Hematopoietic multipotent progenitor cell treated with erythropoietin and hydrocortisone succinate and interleukin-3 and kit ligand, for 6 days (in vitro differentiated cells): Measurements from ENCODE around the gene PIK3CG.
A peak's percentile ranks its signal among the peaks of the same experiment; 100 is the strongest.

Experiments
- DNase-seq: peaks from one replicate; pipeline ENCODE4 v3.0.0-alpha.2; 2015

The PIK3CG gene

DNA sequence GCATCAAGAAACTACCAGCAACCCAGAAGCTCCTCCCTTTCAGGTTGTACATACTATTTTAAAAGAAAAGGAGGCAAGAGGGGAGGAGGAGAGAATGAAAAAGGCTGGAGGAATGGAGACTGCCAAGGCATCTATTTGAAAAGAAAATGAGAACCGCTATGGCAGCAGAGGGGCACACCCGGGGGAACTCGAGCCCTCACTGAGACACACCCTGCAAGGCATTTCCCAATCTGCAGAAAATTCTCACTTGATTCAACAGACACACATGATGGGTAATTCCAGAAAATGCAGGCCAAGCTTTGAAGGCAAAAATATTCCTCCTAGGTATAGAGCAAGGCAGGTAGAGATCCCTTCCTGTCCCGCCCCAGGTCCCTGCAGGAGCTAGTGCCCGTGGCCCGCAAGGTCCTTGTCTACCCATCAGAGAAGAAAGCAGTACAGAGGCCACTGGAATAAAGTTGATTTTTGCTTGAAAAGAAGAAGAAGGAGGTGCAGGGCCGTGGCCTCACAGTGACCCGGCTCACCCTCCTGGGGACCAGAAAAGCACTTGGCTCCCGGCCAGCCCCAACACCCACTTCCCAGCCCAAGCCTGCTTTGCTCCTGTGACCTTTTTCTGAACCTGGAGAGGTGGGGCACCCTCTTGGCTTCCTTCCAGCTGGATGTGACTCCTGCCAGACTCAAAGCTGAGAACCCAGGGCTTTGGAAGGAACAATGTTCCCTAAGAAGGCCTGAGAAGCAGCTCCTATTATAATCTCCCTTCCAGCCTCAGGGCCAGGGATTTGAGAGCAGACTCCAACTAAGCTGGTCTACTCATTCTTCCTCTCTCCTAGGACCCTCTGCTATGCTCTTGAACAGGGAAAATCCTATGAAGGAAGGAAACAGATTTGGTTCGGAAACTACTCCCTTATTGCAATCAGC, 6.2 kb upstream of the PIK3CG start:
- DNase-seq = peak; percentile 71

DNA sequence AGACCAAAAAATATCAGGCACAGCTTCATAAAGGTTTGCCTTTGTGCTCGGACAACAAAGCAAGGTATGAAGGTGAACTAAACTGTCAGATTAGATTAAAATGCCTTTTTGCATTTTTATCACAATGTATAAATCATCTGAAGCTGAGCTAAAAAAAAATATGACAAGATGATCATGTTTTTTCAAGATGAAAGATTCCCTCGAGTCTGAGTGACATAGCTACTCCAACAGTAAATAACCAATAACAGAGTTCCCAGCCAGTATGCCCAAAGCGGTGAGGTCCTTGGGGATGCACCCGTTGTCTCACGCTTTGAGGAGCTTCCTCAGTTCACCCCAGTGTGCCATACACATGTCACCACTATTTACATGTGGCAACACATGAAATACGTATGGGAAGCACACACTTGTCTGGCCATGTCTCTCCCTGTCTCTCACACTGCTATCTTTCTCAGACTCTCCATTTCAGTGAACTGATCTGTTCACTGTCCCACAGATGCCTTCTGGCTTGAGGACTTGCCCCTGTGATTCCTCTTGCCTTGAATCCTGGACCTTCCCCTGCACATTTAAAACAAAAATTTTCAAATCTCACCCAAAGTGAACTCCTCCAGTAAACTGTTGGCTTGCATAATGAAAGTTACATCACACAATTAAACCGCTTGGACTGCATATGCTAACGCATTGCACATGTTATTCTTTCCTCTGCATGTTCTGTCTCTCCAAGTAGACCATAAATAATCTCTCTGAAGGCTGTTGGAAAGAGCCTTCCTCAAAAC, 2.6 kb upstream of the PIK3CG start:
- peak; percentile 44 for DNase-seq

DNA sequence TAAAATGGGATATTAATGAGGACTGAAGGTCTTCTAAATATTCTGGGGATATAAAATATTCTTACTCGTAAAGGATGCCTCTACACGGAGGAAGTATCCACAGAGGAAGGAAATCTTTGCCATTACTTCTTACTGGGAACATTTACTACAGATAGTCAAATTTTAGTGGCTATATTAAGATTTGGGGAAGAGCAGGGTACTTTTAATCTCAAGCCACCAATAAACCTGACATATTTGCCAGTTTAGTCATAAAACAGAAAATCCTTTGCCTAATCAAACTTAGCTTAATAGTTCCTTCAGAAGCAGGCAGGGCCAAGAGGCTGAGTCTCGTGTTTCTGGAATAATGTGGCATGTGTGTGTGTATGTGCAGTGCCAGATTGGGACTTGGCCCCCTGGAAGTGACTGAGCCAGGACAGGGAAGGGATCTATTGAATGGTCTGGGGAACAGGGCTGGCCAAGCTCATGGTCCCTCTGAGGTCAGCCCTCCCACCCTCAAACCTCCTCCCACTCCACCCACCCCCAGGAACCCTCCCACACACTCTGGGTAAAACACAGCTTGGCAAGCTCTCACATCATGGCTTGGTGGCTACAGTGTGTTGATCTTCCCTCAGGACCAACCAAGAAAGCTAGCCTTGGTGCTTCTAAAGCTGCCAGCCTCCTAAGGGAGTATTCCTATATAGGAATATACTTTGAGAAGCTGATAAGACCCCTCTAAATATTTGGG, 1.6 kb upstream of the PIK3CG start:
- DNase-seq = no peak

DNA sequence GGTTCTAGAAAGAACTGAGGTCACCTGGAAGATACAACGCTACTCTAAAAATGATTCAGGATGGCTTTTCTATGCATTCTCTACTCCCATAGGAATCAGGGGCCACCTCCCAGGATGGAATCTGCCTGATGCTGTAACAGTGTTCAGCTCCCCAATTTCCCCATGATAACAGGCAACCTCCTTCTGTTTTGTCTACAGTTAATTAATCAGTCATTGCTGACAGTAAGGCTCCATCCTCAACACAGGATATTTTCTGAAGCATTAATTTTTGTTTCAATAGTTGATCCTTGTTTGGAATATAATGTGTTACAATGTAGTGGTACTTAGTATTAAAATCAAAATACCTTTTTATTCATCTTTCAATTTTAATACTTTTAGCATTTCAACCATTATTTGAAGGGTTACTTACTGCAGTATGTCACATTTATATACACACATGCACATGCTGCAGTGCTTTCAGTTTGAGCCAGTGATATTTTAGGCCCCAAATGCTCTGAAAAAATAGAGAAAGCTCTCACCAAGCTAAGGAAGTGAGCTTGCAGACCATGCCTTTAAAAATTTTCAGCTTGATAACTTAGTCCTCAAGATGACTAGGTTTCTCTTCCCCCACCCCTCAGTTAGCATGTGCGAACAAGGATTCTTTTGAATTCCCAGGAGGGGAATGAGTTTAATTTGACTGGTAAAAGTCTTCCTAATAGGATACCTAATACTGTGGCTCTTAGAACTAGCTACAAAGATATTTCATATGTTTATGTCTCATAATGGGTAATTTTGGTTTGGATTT, 592 bp upstream of the PIK3CG start:
- peak; percentile 35 for DNase-seq

DNA sequence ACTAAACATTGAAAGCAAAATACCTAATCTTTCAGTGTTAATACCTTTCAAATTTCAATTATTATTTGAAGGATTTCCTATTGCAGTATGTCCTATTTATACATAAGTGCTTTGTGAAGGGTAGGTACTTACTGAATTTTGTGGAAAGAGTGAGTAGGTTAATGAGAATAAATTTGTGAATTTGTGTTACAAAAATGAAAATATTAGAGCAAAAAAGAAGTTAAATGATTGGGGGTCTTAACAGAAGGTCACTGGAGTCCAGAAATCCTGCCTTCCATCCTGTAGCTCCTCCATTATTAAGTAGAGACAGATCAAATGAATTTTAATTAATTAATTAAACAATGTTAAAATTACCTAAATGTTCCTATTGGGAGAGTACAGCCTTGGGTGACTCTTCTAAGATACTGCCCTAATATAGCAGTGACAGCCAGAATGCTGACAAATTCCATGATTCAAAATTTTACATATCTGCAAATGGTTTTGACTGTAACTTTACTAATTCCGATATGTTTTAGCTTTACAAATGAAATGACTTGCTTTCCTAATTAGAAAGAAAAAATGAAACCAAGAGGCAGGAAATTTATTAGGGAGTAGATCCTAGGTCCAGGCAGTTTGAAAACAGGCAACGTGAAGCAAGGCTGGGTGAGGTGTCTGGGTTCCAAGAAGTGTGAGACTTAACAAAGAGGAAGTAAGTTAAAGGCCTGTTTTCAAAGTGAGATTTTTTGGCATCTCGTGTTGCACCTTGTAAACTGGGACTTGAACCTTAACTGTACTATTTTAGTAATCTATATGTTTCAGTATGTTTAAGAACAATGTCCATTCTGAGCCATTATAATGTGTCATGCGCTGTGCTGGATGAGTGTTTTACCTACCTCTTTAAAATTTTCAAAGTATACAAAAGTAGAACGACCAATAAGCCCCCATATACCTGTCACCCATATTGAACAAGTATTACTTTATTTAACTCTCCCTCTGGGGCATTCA, 1.5 kb downstream of the PIK3CG start:
- DNase-seq = peak; percentile 68

DNA sequence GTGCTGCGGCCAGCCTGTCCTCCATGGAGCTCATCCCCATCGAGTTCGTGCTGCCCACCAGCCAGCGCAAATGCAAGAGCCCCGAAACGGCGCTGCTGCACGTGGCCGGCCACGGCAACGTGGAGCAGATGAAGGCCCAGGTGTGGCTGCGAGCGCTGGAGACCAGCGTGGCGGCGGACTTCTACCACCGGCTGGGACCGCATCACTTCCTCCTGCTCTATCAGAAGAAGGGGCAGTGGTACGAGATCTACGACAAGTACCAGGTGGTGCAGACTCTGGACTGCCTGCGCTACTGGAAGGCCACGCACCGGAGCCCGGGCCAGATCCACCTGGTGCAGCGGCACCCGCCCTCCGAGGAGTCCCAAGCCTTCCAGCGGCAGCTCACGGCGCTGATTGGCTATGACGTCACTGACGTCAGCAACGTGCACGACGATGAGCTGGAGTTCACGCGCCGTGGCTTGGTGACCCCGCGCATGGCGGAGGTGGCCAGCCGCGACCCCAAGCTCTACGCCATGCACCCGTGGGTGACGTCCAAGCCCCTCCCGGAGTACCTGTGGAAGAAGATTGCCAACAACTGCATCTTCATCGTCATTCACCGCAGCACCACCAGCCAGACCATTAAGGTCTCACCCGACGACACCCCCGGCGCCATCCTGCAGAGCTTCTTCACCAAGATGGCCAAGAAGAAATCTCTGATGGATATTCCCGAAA, 2.7 kb downstream of the PIK3CG start:
- DNase-seq = no peak

DNA sequence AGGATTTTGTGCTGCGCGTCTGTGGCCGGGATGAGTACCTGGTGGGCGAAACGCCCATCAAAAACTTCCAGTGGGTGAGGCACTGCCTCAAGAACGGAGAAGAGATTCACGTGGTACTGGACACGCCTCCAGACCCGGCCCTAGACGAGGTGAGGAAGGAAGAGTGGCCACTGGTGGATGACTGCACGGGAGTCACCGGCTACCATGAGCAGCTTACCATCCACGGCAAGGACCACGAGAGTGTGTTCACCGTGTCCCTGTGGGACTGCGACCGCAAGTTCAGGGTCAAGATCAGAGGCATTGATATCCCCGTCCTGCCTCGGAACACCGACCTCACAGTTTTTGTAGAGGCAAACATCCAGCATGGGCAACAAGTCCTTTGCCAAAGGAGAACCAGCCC, 3.3 kb downstream of the PIK3CG start:
- DNase-seq = no peak

DNA sequence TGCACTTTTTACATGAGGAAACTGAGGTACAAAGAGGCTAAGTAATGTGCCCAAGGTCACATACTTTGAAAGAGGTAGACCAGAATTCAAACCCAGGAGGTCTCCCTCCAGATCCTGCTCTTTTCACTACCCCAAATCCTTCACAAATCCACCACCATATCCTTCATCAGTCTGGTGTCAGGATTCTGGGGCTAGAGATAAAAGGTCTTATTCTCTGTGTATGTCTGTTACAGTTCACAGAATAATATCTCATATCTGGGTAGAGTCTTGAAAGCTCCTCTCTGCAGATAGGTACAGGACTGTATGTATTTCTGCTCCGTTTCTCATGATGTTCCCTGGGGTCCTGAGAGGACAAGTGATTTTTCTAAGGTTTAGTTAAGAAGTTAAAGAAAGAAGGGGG, 4.9 kb downstream of the PIK3CG start:
- DNase-seq = peak; percentile 18

DNA sequence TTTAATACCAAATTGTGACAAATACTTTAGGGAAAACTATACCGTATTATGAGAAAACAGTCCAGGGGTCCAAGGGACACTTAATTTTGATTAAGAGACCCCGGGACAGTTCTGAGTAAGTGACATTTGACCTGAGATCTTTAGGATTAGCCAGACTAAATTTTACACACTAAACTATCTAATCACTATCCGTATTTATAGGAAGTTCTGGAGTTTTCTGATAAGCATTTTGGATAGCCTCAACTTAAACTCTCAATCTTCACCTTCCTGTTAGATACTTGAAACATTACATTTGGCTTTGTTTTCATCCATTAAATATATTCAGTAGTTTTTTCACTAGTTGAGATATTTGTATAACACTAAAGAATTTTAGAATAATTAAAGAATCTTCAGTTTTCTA, 5.4 kb downstream of the PIK3CG start:
- DNase-seq = no peak

DNA sequence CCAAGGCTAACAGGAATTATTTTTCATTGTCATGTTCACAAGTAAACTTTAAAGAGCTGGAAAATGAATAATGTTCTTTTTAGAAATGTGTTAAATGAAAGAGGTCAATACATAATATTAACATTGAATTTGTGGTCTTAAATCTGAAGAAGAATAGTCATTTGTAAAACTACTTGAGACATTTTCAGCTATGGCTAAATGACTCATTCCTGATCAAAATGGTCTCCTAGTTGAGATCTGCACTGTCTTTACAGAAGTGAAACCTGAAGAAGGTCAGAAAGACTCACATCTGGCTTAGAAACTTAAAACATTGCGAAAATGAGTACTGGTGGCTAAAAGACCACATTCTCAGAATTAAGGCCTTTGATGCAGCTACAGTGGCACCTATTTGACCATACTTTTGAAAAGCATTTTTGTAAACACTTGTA, 5.9 kb downstream of the PIK3CG start:
- peak; percentile 39 for DNase-seq

DNA sequence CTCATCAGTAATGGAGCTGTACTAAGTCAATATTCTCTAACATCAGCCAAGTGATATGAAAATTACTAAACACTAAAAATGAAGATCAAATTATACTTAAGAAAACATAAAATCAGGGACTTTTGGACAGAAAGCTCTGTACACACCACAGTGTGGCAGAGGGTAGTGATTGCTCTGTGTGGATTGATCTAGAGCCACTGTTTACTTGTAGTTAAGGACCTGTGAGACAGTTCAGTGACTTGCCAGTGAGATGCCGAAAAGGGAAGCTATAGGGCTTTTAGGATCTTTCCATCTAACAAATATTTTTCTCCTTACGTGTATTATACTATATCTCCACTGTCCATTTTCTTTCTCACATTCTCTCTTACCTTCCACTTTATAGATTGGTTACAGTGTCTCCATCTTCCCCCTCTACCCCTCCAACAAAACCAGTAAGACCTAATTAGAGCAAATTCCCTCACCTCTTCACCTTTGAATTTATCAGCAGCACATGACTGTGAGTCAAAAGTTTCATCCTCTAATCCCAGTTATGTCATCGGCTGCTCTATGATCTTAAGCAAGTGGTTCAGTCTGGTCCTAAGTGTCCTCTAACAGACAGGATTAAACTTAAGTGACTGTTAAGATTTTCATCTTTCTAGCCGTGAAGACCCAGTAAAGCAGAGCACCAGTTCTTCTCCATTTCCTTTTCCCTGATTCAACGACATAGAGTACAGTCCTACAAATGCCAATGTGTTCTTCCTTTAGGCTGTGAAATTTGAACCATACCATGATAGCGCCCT, 6.9 kb downstream of the PIK3CG start:
- no peak for DNase-seq

DNA sequence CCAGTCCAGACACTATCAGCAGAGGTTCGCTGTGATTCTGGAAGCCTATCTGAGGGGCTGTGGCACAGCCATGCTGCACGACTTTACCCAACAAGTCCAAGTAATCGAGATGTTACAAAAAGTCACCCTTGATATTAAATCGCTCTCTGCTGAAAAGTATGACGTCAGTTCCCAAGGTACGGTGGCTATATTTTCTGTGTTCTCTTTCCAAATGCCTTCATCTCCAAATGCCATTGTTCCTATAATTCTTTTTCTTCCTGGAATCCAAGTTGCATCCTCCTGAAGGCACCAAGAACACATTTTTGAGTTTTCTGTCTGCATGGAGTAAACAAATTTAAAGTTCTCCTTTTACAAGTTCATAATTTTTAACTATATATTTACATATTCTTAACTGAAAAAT, 7.7 kb downstream of the PIK3CG start:
- no peak for DNase-seq

DNA sequence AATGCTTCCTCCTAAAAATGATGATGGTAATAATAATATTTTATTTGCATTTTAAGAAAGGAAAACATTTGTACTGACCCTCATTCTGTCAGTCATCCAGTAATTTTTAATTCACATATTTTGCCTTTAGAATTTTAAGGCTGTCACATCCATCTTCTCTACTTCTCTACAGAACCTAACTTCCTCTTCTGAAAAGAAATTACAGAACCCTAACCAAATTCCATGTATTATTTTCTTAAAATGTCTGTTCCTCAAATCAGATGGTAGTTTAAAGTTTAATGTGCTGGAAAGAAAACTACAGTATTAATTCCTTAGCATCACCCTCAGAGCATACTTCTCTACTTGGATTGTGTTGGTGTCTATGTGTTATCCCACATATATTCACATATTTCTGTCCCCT, 9.0 kb downstream of the PIK3CG start:
- no peak for DNase-seq

DNA sequence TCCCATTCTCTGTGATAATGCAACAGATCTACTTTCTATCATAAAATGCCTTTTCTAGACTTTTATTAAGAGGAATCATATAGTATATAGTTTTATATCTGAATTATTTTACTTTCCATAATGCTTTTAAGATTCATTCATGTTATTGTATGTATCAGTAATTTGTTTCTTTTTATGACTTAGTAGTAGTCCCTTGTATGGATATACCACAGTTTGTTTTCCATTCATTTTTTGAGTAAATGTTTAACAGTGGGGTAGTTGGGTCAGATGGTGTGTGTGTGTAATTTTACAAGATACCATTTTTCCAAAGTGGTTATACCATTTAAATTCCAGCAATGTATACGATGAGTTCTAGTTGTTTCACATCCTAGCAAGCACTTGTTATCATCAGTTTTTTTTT, 10.4 kb downstream of the PIK3CG start:
- DNase-seq = no peak

DNA sequence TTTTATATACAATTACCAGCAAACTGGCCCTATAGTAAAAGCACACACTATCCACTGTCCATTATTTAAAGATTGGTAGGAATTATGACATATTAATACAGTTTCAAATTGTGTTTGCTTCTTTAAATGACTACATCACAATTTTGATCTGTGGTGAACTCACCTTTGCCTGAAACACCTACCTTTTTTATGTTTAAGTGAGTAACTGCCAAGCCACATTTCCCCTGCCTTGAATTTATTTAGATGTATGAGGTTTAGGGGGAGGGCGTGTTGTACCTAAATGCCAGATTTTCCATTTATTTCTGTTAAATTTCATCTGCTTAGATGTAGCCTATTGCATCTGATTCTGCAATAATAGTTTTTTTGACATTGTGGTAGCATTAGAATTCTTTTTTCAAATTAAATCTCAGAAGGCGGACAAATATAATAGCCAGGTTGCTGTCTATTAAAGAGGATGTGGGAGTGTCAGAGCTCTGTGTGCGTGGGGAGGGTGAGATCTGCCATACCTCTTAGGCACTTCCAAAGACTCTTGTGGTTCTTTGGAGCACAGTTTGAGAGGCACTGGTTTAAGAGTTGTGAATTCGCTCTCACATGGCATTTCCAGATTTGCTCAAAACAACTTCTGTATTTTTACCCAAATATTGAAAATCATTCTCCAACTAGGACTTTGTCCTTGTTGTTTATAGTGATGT, 13.8 kb downstream of the PIK3CG start:
- DNase-seq = no peak

DNA sequence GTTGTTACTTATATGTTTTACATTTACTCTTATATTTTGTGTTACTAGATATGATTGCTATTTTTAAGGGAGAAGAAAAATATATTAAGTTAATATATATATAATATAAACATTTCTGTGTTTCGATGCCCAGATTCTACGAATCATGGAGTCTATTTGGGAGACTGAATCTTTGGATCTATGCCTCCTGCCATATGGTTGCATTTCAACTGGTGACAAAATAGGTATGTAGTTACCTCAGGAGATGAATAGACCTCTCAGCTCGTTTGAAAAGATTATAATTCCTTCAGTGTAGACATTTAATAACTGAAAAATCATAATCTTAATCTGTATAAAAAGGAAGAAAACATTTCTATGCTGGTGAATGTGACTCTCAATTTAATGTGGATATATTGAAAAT, 16.9 kb downstream of the PIK3CG start:
- DNase-seq = no peak

DNA sequence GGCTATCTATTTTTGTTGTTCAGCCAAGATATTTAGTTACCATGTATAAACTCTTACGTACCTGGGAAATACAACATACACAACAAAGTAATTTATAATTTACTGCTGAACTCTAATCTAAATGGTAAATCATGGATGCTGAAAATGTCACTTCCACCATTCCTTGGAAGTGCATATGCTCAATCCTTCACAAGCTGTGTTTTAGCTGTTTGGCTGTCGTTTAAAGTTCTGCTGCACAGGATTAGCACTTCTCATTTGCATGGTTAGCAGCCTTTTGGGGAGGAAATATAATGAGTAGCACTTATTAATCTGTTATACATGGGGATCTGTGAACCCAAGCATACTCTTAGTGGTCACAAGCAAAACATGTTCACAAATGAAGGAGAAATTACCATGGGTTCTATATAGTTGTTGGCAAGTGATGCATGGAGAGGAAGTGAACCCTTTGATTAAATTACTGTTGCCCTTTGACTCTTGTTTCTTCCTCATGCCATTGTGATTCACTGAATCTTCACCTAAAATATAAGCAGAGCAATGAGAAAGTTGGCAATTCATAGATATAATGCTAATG, 18.5 kb downstream of the PIK3CG start:
- no peak for DNase-seq

DNA sequence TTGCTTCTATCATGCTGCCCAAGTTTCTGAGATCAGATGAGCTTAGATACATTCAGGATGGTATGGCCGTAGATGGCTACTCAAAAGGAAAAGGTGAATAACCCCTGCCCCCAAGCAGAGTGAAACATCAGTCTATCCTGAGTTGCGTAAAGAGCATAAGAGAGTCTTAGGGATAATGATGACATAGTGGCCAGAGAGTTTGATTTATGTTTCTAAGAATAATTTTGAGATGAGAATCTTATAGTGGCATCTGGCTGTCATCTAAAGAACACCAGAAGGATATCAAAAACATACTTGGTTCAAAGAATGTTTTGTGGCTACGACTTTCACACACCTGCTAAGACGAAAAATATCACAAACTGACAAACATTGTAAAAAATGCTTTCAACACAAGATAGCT, 20.6 kb downstream of the PIK3CG start:
- no peak for DNase-seq

DNA sequence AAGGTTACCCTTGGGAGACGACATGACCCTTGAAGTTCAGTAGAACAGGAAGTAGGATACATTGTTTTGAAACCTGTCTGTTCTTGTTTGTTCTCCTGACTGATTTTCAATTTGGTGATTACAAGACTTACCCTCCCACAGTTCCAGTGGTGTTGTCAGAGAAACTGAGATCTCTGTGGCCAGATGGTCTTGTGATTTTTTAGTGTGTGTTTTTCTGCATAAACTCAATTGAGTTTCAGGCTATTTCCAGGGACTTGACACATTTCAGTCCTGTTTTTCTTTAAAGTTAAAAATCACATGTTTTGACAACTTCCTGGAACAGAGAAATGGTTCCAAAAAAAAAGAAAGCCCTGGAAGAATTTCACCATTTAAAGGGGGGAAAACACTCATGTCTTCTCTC, 22.3 kb downstream of the PIK3CG start:
- no peak for DNase-seq
